ENCODE results near the gene BUD23. TPM values are rescaled to one million over a fixed set of nuclear protein-coding genes. Genes with fewer than 3 reads are reported as not detected.
"Not testable (repeated sequence)": the region's sequence is repeated elsewhere in the genome, so short reads cannot be mapped to it uniquely, and the experiment has no call there.

The BUD23 gene
- total RNA-seq, 1 donor from 2014 or later: 81.1 TPM

DNA sequence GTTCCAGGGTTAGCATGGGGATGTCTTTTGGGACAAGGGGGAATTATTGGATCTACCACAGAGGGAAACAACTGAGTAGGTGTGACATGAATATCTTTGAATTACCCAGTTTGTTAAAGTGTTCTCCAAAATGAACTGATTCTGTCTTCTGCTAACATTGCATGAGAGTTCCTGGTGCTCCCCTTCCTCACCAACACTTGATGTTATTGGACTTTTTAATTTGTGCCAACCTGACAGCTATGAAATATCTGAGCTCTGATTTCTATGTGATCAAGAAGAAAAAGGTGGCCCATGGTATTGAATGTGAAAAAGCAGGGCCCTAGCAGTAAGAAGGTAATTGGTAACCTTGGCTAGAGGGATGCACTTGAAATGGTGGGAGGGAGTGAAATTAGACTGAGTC, 20.4 kb upstream of the BUD23 start:
- intact Hi-C loops (cut with DNase I): no loop called here
- ATAC-seq: no peak

DNA sequence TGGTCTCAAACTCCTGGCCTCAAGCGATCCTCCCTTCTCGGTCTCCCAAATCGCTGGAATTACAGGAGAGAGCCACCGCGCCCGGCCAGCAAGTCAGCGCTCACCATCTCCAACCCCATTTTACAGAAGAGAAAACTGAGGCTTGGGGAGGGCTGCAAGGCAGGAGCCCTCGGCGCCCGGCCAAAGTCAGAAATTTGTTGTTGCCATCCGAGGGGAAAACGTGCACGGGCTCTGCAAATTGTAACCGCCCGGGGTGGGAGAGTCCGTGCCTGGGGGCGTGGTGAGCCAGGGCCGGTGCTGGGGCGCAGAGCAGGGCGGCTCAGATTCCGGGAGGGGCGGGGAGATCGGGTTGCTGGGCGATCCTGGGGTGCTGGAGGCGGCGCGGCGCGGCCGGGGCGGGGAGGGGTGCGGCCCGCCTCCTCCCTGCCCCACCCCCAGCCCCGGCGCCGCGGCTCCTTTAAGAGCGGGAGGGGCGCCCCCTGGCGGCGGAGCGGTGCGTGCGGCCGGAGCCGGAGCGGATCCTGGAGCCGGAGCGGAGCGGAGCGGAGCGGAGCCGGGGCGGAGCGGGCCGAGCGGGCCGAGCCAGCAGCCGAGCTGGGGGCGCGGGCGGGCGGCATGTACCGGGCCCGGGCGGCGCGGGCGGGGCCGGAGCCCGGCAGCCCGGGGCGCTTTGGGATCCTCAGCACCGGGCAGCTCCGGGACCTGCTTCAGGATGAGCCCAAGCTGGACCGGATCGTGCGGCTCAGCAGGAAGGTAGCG, 15.9 kb upstream of the BUD23 start, which contains the start of gene VPS37D:
Gene VPS37D (plus strand): TSS at position 488 of the 759 bp plus-strand sequence. CDS start 128 bp downstream, at position 616.
- ATAC-seq (peak; percentile 97), DNase-seq (ENCODE audit: missing footprints) (peak; percentile 96)
- intact Hi-C loops (cut with DNase I): loop anchor here (1.0 to 5.0 kb wide), 2 partner anchors 16 to 55 kb away; partner anchors contain the start of genes BUD23 and DNAJC30

More for the DNA sequence above, 20.4 kb upstream of the BUD23 start:
- no peak for DNase-seq (ENCODE audit: missing footprints)

DNA sequence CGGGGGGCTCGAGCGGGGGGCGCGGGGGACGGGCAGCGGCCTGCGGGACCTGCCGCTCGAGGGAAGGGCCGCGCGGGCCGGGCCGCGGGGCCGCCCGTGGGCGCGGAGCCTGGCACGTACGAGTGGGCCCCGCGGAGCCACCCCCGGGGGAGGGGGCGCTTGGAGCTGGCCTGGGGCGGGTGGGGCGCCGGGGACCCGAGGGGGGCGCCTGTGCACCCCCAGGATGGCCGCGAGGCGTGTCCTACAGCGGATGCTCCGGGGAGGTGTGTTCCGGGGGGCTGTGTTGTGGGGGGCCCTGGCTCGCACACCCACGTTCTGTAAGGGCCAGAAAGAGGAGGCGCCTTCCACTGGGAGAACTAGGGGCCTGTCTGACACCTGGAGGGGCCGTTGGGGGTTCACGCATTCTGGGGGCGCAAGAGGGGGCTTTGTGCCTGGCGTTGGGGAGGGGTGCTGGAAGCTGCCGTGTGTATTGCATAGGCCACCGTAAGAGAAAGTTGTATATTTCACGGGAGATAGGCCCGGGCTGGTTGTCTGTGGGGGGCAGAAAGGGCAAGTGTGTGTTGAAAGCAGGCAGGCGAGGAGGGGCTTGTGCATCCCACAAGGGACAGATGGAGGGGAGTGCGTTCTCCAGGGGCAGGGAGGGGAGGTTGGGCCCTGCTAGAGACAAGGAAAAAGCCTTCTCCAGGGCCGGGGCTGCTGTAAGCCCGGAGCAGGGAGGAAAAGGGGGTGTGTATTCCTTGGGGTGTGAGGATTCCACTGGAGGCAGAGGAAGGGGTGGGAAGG, 15.1 kb upstream of the BUD23 start:
- ATAC-seq: no peak
- DNase-seq (ENCODE audit: missing footprints): peak; percentile 39
- intact Hi-C loops (cut with DNase I): loop anchor here (5.0 kb wide), 1 partner anchor 54 kb away; no protein-coding TSS in a partner anchor

DNA sequence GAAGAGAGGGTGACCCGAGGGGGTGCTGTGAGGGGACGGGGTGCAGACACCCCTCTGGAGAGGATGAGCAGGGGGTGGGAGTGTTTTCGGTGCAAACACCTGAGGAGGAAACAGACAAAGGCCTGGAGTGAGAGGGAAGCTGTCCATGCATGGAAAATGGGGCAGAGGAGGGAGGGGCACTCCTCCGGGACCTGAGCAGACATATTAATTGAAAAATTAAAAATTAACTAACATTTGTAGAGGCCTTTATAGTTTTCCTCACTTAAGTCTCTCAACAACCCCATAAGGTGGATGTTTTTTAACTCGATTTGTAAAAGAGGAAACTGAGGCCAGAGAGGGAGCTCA, 14.5 kb upstream of the BUD23 start:
- intact Hi-C loops (cut with DNase I): loop anchor here (5.0 kb wide), 1 partner anchor 53 kb away; no protein-coding TSS in a partner anchor
- no peak for ATAC-seq
- peak; percentile 7 for DNase-seq (ENCODE audit: missing footprints)

DNA sequence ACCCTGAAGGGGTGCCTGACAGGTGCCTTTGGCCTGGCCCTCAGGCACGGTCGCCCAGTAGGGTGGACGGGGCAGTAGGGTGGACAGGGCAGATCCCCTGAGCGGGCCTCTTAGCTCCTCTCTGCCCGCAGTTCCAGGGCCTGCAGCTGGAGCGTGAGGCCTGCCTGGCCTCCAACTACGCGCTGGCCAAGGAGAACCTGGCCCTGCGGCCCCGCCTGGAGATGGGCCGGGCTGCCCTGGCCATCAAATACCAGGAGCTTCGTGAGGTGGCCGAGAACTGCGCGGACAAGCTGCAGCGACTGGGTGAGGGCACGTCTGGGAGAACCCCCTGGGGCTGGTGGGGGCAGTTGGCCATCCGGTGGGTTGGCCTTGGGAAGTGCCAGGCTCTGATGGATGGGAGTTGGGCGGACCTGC, 14.1 kb upstream of the BUD23 start:
- intact Hi-C loops (cut with DNase I): loop anchor here (5.0 kb wide), 1 partner anchor 53 kb away; no protein-coding TSS in a partner anchor
- ATAC-seq (no peak), DNase-seq (ENCODE audit: missing footprints) (peak; percentile 55)

DNA sequence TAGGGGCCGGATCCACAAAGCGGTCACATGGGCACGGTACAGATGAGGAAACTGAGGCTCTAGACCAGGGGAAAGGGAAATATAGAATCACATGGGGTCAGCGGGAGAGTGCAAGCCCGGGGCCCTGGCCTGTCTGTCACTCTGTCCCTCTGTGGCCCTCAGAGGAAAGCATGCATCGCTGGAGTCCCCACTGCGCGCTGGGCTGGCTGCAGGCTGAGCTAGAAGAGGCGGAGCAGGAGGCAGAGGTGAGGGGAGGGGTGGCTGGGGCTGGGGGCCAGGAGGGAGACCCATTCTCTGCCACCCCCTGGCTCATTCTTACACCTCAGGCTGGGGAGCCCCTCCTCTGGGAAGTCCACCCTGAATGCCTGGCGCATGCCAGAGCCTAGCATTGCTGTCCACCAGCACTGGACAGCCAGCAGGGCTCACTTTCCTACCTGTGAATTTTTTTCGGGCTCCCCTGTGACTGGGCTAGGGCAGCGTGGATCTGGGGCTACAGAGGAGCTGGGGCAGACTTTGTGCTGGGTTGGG, 13.5 kb upstream of the BUD23 start:
- DNase-seq (ENCODE audit: missing footprints) (peak; percentile 37), ATAC-seq (no peak)
- intact Hi-C loops (cut with DNase I): loop anchor here (5.0 kb wide), 1 partner anchor 52 kb away; no protein-coding TSS in a partner anchor

DNA sequence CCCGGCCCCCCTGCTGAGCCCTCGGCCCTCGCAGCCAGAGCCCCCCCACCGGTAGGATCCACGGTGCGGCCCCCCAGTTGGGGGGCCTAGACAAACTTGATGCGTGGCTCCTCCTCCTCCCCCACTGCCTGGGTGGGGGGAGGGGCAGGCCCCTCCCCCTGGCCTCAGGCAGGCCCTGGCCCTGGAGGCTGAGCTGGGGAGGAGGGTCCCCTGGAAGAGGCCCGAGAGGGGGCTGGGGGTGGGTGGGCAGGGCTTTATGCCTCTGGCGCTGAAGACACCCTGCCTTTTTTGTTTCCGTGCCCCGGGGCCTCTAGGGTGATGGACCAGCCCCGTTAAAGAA, 12.1 kb upstream of the BUD23 start:
- intact Hi-C loops (cut with DNase I): no loop called here
- no peak for ATAC-seq
- DNase-seq (ENCODE audit: missing footprints): no peak

DNA sequence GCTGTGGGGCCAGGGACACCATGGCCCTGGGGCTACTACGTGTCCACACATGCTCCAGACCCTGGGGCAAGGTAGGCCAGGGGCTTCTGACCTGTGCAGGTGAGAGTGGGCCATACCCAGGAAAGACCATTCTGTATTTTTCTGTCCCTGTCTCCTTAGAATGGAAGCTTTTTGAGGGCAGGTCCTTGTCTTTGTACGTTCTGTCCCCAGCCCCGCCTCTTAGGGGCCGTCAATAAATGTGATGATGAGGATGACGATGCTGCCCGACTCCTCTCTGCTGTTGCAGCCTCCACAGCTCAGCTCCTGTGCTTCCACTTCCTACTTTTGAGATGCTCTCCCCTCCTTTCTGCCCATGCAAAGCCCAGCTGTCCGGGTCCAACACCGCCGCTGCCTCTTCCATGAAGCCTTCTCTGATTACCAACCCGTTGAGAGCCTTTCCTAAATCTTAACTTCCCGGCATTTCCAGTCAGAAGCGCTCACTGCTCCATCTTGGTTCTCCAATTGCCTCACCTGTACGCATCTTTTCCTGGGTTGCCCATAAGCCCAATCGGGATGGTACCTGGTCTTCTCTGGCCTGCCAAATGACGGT, 11.4 kb upstream of the BUD23 start:
- ATAC-seq: no peak
- DNase-seq (ENCODE audit: missing footprints): peak; percentile 57
- intact Hi-C loops (cut with DNase I): no loop called here

DNA sequence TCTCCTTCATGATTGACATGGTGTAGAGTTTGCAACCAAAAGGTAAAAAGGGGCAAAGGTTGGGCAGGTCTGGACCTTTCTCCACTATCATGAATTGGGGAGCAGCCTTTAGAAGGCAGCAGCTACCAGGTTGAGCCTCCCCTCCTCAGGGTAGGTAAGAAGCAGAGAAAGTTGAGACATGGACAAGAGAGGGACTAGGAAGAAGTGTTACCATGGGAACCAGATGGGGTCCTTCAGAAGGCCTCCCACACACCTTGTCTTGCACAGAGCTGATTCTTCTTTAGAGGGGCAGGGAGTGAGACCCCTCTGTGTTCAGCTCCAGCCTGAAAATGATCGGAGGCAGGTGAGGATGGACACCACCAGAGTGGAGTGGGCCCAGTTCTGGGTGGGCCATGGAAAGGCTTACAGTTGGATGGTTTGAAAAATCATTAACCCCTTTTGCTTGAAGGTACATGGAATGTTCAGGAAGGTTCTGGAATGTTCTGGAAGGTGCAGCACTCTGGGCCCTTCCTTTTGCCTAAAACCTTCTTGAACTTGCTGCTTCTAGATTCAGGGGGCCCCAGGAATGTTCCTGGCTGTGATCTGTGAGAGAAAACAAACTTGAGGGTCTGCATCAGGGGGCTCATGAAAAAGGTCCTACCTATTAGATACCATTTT, 8.8 kb upstream of the BUD23 start:
- no peak for ATAC-seq
- DNase-seq (ENCODE audit: missing footprints): no peak
- intact Hi-C loops (cut with DNase I): no loop called here

DNA sequence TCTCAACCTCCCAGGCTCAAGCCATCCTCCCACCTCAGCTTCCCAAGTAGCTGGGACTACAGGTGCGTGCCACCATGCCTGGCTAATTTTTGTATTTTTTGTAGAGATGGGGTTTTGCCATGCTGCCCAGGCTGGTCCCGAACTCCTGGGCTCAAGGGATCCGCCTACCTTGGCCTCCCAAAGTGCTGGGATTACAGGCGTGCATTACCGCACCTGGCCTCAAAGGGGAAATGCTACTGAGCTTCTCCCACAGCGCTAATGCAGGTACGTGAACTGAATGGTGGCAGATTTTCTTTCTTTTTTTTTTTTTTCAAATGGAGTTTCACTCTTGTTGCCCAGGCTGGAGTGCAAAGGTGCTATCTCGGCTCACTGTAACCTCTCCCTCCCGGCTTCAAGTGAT, 7.3 kb upstream of the BUD23 start:
- intact Hi-C loops (cut with DNase I); ATAC-seq: not testable (repeated sequence)
- DNase-seq (ENCODE audit: missing footprints): peak; percentile 2

DNA sequence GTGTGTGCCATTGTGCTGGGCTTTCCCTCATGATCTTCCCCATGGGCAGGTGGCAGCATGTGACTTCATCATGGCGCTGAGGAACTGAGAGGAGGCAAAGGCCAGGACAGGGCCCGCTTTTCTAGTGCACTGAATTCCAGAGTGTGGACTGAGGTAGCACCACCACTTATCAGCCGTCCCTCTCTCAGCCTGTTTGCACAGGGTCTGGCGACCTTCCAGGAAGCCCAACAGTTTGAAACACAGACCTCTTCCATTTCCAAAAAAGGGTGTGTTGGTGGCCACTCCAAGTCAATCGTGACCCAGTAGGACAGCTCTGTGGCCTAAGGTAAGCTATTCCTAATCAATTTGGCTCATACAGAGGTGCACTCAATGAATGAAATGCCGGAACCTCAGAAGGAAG, 4.5 kb upstream of the BUD23 start:
- DNase-seq (ENCODE audit: missing footprints) (peak; percentile 11), ATAC-seq (no peak)
- intact Hi-C loops (cut with DNase I): no loop called here

DNA sequence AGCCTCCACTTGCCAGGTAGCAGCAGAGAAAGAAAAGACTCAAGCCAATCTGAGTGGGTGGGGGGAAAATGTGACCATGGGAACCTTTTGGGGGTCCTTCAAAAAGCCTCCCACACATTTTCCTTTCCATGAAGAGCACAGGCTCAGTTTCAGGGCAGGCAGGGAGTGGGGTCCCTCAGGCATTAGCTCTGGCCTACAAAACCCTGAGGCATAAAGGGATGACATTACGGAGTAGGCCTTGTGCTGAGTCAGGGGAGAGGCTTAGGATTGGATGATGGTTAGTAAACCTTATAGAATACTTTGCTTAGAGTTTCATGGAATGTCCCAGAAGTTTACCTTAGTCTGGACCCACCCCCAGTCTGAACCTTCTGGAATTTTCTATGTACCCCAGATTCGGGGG, 3.7 kb upstream of the BUD23 start:
- DNase-seq (ENCODE audit: missing footprints): no peak
- intact Hi-C loops (cut with DNase I): no loop called here

DNA sequence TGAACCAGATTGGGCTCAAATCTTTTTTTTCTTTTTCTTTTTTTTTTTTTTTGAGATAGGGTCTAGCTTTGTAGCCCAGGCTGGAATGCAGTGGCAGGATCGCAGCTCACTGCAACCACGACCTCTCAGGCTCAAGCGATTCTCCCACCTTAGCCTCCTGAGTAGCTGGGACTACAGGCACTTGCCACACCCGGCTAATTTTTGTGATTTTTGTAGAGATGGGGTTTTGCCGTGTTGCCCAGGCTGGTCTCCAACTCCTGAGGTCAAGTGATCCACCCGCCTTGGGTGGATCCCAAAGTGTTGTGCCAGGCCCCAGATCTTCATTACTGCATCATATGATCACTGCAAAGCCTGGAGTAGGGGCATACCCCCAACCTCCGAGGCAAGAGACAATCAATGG, 2.9 kb upstream of the BUD23 start:
- DNase-seq (ENCODE audit: missing footprints) (peak; percentile 14), ATAC-seq (no peak)
- intact Hi-C loops (cut with DNase I): no loop called here

More for the DNA sequence above, 3.7 kb upstream of the BUD23 start:
- ATAC-seq: no peak

DNA sequence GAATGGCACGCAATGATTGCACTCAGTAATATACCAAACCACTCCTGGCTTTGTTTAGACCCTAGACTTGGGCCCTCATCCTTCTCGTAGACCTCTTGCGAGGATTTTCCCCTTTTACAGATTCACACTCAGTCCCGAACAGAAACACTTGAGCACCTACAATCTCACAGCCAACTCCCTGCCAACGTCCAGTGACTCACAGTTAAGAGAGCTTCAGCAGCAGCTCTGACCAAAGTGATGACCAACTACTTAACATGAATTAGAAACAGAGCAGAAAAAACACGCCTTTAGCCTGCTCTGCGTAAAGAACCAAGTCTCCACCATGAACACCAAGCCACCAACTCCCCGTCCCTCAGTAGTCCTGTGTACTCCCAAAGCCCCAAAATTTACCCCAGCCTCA, 2.4 kb upstream of the BUD23 start:
- ATAC-seq (no peak), DNase-seq (ENCODE audit: missing footprints) (no peak)
- intact Hi-C loops (cut with DNase I): no loop called here

DNA sequence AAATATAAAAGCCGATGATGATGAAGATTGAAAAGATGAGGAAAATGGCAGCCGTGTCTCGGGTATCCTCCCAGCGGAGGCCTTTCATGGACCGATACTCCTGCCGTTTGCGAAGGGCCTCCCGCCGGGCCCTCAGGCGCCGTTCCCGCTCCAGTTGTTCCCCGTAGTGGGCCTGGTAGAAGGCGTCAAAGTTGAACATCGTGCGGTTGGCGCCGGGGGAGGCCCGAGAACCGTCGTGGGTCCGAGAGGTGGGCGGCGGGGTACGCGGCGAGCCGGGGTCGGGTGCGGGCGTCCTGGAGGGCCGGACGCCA, 697 bp upstream of the BUD23 start:
- ATAC-seq (no peak), DNase-seq (ENCODE audit: missing footprints) (no peak)
- intact Hi-C loops (cut with DNase I): loop anchor here (1.0 kb wide), 2 partner anchors 15 to 43 kb away; partner anchors contain the start of gene VPS37D

DNA sequence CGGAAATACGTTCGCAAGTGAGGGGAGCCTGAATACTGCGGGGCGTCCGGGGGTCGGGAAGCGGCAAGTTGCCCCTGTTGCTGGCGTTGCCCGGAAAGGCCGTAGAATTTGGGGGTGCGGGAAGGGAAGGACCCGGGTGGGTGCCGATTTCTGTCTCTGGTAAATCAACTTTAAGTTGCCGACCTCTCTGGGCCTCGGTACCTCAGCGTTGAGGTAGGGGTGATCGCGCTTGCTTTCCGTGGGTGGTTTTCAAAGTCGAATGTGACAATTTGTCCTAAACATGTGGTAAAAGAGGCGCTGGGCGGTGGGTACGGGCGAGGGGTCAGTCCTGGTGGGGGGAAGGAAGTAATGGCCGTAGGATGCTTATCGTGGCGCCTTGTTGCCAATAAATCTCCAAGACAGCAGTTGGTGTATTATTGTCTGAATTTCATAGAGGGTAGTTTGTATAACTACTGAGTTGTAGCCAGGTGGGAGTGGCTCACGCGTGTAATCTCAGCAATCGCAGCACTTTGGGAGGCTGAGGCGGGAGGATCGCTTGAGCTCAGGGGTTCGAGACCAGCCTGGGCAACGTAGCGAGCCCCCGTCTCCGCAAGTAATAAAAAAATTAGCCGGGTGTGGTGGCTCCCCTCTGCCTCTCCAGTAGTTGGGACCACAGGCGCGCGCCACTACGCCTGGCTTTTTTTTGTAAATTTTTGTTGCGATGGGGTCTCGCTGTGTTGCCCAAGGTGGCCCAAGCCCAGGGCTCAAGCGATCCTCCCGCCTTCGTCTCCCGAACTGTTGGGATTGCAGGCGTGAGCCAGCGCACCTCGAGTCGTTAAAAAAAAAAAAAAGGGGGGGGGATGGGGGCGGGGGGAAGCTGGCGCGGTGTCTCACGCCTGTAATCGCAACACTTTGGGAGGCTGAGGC, 644 bp downstream of the BUD23 start:
- ATAC-seq: no peak
- DNase-seq (ENCODE audit: missing footprints): peak; percentile 54
- intact Hi-C loops (cut with DNase I): loop anchor here (1.0 kb wide), 2 partner anchors 17 to 41 kb away; partner anchors contain the start of gene VPS37D

DNA sequence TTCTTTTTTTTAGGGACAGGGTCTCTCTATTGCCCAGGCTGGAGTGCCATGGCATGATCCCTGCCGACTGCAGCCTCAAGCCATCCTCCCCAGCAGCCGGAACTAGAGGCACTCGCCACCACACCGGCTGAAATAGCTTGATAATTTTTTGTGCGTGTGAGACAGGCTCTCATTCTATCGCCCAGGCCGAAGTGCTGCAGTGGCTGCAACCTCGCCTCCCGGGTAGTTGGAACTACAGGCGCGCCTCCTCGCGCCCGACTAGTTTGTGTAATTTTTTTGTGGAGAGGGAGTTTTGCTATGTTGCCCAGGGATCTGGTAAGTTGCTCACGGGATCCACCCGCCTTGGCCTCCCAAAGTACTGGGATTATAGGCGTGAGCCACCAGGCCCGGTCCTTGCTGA, 1.9 kb downstream of the BUD23 start:
- peak; percentile 65 for DNase-seq (ENCODE audit: missing footprints)
- intact Hi-C loops (cut with DNase I): no loop called here
- no peak for ATAC-seq

DNA sequence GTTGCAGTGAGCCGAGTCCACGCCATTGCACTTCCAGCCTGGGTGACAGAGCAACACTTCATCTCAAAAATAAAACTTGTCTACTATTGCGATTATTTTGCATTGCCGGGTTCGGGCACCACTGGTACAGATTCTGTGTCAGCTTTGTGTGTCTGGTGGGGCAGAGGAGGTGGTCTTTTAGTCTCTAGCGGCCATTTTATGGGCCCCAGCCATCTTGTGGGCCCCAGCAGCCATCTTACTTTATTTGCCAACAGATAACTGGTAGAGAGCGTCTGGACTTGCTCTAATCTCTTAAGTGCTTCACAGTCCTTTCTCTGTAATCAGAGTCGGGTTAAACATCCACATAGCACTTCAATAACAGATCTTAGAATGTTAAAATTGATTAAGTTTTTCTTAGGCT, 4.9 kb downstream of the BUD23 start:
- intact Hi-C loops (cut with DNase I): no loop called here
- no peak for ATAC-seq

More for the DNA sequence above, 4.9 kb downstream of the BUD23 start:
- DNase-seq (ENCODE audit: missing footprints): peak; percentile 20
